Stimulated activated naive B cell treated with anti-CD40 and anti-IgM and Interleukin-4, amounts not matched to agents 10 μg/mL and 1 μg/mL and 100 μg/mL, for 72 hours (primary cell): ENCODE data around the gene ARL15.
"Not testable (repeated sequence)": the region's sequence is repeated elsewhere in the genome, so short reads cannot be mapped to it uniquely, and the experiment has no call there.

Source experiments
- ATAC-seq, 2 donors: fragments of 150-1000 bp; cut with Tn5 transposase; replicated peaks; 2 replicates each; pipeline ENCODE4 v1.10.0; 2021; ENCODE audit warnings: moderate library complexity in 1 of 2
- DNase-seq: peaks from one replicate; pipeline ENCODE4 v3.0.0; 2021
- H3K27ac Mint-ChIP-seq: one replicate; pipeline ENCODE4 v1.8.0; 2022; ENCODE audit warnings: mild to moderate bottlenecking, mixed read lengths
- H3K27me3 Mint-ChIP-seq, 2 donors: one replicate each; pipeline ENCODE4 v1.8.0; 2022; ENCODE audit warnings: mixed read lengths in 2 of 2
- H3K36me3 Mint-ChIP-seq, 2 donors: one replicate each; pipeline ENCODE4 v1.8.0; 2022; ENCODE audit warnings: mixed read lengths in 2 of 2, mild to moderate bottlenecking in 1 of 2
- H3K4me1 Mint-ChIP-seq, 2 donors: one replicate each; pipeline ENCODE4 v1.8.0; 2022; ENCODE audit warnings: mixed read lengths in 2 of 2, mild to moderate bottlenecking in 1 of 2
- H3K4me3 Mint-ChIP-seq, 2 donors: one replicate each; pipeline ENCODE4 v1.8.0; 2022; ENCODE audit warnings: mild to moderate bottlenecking in 2 of 2, mixed read lengths in 2 of 2, moderate library complexity in 1 of 2
- H3K9me3 Mint-ChIP-seq, 2 donors: one replicate each; pipeline ENCODE4 v1.8.0; 2022; ENCODE audit warnings: mixed read lengths in 2 of 2, mild to moderate bottlenecking in 1 of 2

Gene ARL15

GRCh38 chr5:54310433-54311175 lies at the start of gene ARL15:
TSS of gene ARL15 (minus strand) at chr5:54310573.
- peak within 1 kb of the TSS; percentile 93 to 94 for H3K4me3 Mint-ChIP-seq
- H3K27ac Mint-ChIP-seq, result peak within 1 kb of the TSS; percentile 96
- H3K36me3 Mint-ChIP-seq, result peaks cover 5% of the 10 kb centered on the region in 2 donors
- ATAC-seq (peak; percentile 93 to 95), DNase-seq (peak; percentile 95)
- peaks cover 15 to 32% of the 10 kb centered on the region in 2 donors for H3K4me1 Mint-ChIP-seq
- peaks cover 5 to 6% of the 10 kb centered on the region in 2 donors for H3K27me3 Mint-ChIP-seq
- H3K9me3 Mint-ChIP-seq, result peaks cover 0 to 3% of the 10 kb centered on the region in 2 donors

GRCh38 chr5:54360089-54360488 lies 49.7 kb upstream of the ARL15 start:
- peaks cover 14 to 19% of the 10 kb centered on the region in 2 donors for H3K27me3 Mint-ChIP-seq
- H3K9me3 Mint-ChIP-seq, result peaks cover 8 to 9% of the 10 kb centered on the region in 2 donors
- no peak for DNase-seq
- no peak overlapping the region for H3K4me3 Mint-ChIP-seq
- peaks cover 3% of the 10 kb centered on the region in 2 donors for H3K36me3 Mint-ChIP-seq
- ATAC-seq, result no peak
- H3K27ac Mint-ChIP-seq, result no peak overlapping the region
- peaks cover 5 to 8% of the 10 kb centered on the region in 2 donors for H3K4me1 Mint-ChIP-seq

GRCh38 chr5:54357408-54358058 lies 47.2 kb upstream of the ARL15 start:
- Mint-ChIP-seq H3K4me3 (no peak overlapping the region), H3K9me3 (peaks cover 21 to 24% of the 10 kb centered on the region in 2 donors), H3K4me1 (no peaks in the 10 kb centered on the region), H3K27me3 (peaks cover 11 to 15% of the 10 kb centered on the region in 2 donors), H3K36me3 (peaks cover 3 to 7% of the 10 kb centered on the region in 2 donors), H3K27ac (no peak overlapping the region)
- DNase-seq (no peak), ATAC-seq (no peak)

- Mint-ChIP-seq H3K9me3 (peaks cover 23 to 24% of the 10 kb centered on the region in 2 donors), H3K27me3 (peaks cover 6 to 15% of the 10 kb centered on the region in 2 donors)
- not testable (repeated sequence) for H3K36me3 Mint-ChIP-seq, ATAC-seq, DNase-seq, H3K27ac Mint-ChIP-seq, H3K4me3 Mint-ChIP-seq, H3K4me1 Mint-ChIP-seq
These were observed 43.7 kb upstream of the ARL15 start for GRCh38 chr5:54353933-54354564.

GRCh38 chr5:54352580-54352979 lies 42.2 kb upstream of the ARL15 start:
- not testable (repeated sequence) for H3K4me1 Mint-ChIP-seq, DNase-seq, H3K4me3 Mint-ChIP-seq, H3K36me3 Mint-ChIP-seq, H3K27ac Mint-ChIP-seq, ATAC-seq
- peaks cover 23 to 24% of the 10 kb centered on the region in 2 donors for H3K9me3 Mint-ChIP-seq
- H3K27me3 Mint-ChIP-seq, result peaks cover 4 to 13% of the 10 kb centered on the region in 2 donors

- no peak overlapping the region for H3K27ac Mint-ChIP-seq
- H3K36me3 Mint-ChIP-seq, result peaks cover 0 to 4% of the 10 kb centered on the region in 2 donors
- no peak overlapping the region for H3K4me3 Mint-ChIP-seq
- peaks cover 0 to 10% of the 10 kb centered on the region in 2 donors for H3K27me3 Mint-ChIP-seq
- peaks cover 0 to 8% of the 10 kb centered on the region in 2 donors for H3K9me3 Mint-ChIP-seq
- no peak for DNase-seq
- no peak for ATAC-seq
- no peaks in the 10 kb centered on the region for H3K4me1 Mint-ChIP-seq
These were observed 37.0 kb upstream of the ARL15 start for GRCh38 chr5:54347221-54347865.

GRCh38 chr5:54344653-54345052 lies 34.3 kb upstream of the ARL15 start:
- no peak overlapping the region for H3K4me3 Mint-ChIP-seq

GRCh38 chr5:54341971-54342370 lies 31.6 kb upstream of the ARL15 start:
- DNase-seq (no peak), ATAC-seq (no peak)
- H3K4me1 Mint-ChIP-seq, result no peaks in the 10 kb centered on the region
- H3K36me3 Mint-ChIP-seq, result peaks cover 0 to under 1% of the 10 kb centered on the region in 2 donors
- H3K27ac Mint-ChIP-seq, result no peak overlapping the region
- no peak overlapping the region for H3K4me3 Mint-ChIP-seq
- H3K9me3 Mint-ChIP-seq, result peaks cover 8 to 11% of the 10 kb centered on the region in 2 donors
- H3K27me3 Mint-ChIP-seq, result peaks cover 8 to 15% of the 10 kb centered on the region in 2 donors

More at GRCh38 chr5:54344653-54345052, 34.3 kb upstream of the ARL15 start:
- H3K36me3 Mint-ChIP-seq, result peaks cover 0 to 4% of the 10 kb centered on the region in 2 donors
- H3K27me3 Mint-ChIP-seq, result peaks cover 4 to 15% of the 10 kb centered on the region in 2 donors
- no peak overlapping the region for H3K27ac Mint-ChIP-seq
- H3K4me1 Mint-ChIP-seq, result no peaks in the 10 kb centered on the region
- peaks cover 0 to 6% of the 10 kb centered on the region in 2 donors for H3K9me3 Mint-ChIP-seq
- no peak for DNase-seq
- no peak for ATAC-seq

GRCh38 chr5:54337523-54337922 lies 27.1 kb upstream of the ARL15 start:
- DNase-seq (no peak), ATAC-seq (no peak)
- Mint-ChIP-seq H3K4me1 (no peaks in the 10 kb centered on the region), H3K9me3 (peaks cover 29 to 39% of the 10 kb centered on the region in 2 donors), H3K27me3 (peaks cover 15 to 23% of the 10 kb centered on the region in 2 donors), H3K4me3 (no peak overlapping the region), H3K36me3 (peaks cover 3 to 4% of the 10 kb centered on the region in 2 donors), H3K27ac (no peak overlapping the region)

GRCh38 chr5:54332720-54333119 lies 22.3 kb upstream of the ARL15 start:
- no peak overlapping the region for H3K4me3 Mint-ChIP-seq
- DNase-seq, result no peak
- H3K27me3 Mint-ChIP-seq, result peaks cover 18 to 25% of the 10 kb centered on the region in 2 donors
- H3K36me3 Mint-ChIP-seq, result peaks cover 3 to 4% of the 10 kb centered on the region in 2 donors
- no peak overlapping the region for H3K27ac Mint-ChIP-seq
- H3K4me1 Mint-ChIP-seq, result no peaks in the 10 kb centered on the region
- peaks cover 24 to 31% of the 10 kb centered on the region in 2 donors for H3K9me3 Mint-ChIP-seq
- no peak for ATAC-seq

GRCh38 chr5:54329731-54330709 lies 19.6 kb upstream of the ARL15 start:
- Mint-ChIP-seq H3K9me3 (peaks cover 10 to 12% of the 10 kb centered on the region in 2 donors), H3K4me1 (no peaks in the 10 kb centered on the region), H3K27me3 (peaks cover 17 to 33% of the 10 kb centered on the region in 2 donors), H3K36me3 (peaks cover 0 to 4% of the 10 kb centered on the region in 2 donors), H3K4me3 (no peak overlapping the region), H3K27ac (no peak overlapping the region)
- DNase-seq (no peak), ATAC-seq (no peak)

GRCh38 chr5:54326662-54327270 lies 16.4 kb upstream of the ARL15 start:
- Mint-ChIP-seq H3K36me3 (no peaks in the 10 kb centered on the region), H3K27me3 (peaks cover 14 to 17% of the 10 kb centered on the region in 2 donors), H3K4me1 (no peaks in the 10 kb centered on the region)

More at GRCh38 chr5:54326662-54327270, 16.4 kb upstream of the ARL15 start:
- no peak for DNase-seq
- Mint-ChIP-seq H3K9me3 (no peaks in the 10 kb centered on the region), H3K4me3 (no peak overlapping the region), H3K27ac (no peak overlapping the region)
- ATAC-seq, result no peak
